ENCODE results near the gene SYT1.

Gene SYT1

DNA sequence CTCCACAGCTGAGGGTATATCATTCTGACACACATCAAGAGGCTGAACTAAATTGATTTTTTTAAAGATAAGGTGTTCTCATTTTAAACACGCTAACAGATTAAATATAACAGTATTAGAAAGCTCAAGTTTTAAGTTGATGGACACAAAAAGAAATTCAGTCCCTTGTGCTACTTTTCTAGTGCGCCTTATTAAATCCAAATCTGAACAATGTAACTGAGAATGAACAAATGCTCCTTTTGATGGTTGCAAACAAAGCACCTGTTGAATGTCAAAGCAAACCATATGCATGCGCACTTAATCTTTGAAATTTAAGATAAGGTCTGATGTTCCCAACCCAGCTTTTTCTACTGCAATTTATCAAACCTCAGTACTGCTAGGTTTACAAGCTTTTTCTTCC lies 424.3 kb downstream of the SYT1 start:
- DNase-seq (ENCODE audit: insufficient read length, low spot score) (no peak), FAIRE-seq (no peak)
- TF ChIP-seq, protein P1, sequence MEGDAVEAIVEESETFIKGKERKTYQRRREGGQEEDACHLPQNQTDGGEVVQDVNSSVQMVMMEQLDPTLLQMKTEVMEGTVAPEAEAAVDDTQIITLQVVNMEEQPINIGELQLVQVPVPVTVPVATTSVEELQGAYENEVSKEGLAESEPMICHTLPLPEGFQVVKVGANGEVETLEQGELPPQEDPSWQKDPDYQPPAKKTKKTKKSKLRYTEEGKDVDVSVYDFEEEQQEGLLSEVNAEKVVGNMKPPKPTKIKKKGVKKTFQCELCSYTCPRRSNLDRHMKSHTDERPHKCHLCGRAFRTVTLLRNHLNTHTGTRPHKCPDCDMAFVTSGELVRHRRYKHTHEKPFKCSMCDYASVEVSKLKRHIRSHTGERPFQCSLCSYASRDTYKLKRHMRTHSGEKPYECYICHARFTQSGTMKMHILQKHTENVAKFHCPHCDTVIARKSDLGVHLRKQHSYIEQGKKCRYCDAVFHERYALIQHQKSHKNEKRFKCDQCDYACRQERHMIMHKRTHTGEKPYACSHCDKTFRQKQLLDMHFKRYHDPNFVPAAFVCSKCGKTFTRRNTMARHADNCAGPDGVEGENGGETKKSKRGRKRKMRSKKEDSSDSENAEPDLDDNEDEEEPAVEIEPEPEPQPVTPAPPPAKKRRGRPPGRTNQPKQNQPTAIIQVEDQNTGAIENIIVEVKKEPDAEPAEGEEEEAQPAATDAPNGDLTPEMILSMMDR (IDR thresholded peaks at IDR 0.05; ENCODE audit: insufficient read depth, missing control alignments), result no peak

DNA sequence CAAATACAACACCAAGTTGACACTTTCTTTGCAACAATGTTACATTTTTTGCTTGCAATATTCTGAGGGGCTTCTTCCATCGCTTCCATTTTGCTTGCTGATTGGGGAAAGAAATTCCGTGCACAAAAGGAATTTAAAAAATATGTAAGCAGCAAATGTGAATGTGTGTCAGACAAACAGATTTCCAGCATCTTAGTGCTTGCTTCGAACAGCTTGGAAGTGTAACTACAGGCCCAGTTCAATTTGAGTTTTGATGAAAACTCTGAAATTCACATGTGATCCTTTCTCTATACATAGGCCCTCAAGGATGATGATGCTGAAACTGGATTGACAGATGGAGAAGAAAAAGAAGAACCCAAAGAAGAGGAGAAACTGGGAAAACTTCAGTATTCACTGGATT lies 427.1 kb downstream of the SYT1 start:
- TF ChIP-seq, protein P1 (IDR thresholded peaks at IDR 0.05; ENCODE audit: insufficient read depth, missing control alignments), result no peak
- no peak for DNase-seq (ENCODE audit: insufficient read length, low spot score)
- FAIRE-seq, result peak; percentile 29

DNA sequence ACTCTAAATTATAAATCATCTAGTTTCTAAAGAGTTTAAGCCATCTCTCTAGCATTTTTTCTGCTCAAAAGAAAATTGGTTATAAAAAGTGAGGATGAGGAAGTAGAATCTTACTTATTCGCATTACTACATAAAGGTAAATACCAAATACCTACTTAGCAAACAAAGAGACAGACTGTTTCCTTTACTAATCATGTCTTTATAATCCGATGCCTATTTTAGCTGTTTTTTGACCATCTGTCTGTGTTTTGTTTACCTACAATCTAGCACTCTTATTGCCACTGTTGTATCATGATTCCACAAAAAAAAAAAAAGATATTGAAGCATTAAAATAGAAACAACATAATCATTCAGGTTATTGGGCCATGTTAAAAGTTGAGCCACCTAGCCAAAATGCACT lies 430.0 kb downstream of the SYT1 start:
- TF ChIP-seq, protein P1 (IDR thresholded peaks at IDR 0.05; ENCODE audit: insufficient read depth, missing control alignments), result no peak
- DNase-seq (ENCODE audit: insufficient read length, low spot score) (no peak), FAIRE-seq (peak; percentile 91)

DNA sequence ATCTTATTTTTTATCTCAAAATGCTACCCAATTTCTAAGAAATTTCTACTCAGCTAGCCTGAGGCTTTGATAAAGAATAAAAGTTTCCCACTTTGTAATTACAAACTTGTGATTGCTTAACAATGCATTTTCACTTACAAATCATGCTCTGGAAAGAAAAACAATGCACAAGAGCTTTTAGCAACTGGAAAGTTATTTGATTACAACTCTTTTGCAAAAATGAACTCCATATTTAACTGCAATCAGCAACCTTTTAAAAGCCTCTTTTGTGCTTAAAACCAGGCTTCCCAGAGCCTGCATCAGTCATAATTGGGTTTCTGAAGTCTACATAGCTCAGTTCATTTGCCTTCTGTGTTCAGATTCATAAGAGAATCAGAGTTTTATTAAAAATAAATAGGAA lies 431.0 kb downstream of the SYT1 start:
- FAIRE-seq, result no peak
- TF ChIP-seq, protein P1 (IDR thresholded peaks at IDR 0.05; ENCODE audit: insufficient read depth, missing control alignments), result no peak
- DNase-seq (ENCODE audit: insufficient read length, low spot score), result no peak

DNA sequence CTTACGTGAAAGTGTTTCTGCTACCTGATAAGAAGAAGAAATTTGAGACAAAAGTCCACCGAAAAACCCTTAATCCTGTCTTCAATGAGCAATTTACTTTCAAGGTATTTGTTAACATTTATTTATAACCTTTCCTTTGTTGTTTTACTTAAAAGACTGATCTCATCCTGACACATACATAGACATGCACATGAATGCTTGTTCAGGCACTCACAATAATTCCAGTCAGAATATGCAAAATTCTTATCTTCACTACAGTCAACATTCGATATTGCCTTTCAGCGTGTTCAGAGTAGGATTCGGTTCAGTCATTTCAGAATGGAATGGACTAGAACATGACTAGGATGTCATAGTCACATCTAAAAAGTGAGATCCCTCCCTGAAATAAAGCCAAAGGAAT lies 431.6 kb downstream of the SYT1 start:
- DNase-seq (ENCODE audit: insufficient read length, low spot score) (no peak), FAIRE-seq (peak; percentile 55)
- TF ChIP-seq, protein P1 (IDR thresholded peaks at IDR 0.05; ENCODE audit: insufficient read depth, missing control alignments), result no peak

DNA sequence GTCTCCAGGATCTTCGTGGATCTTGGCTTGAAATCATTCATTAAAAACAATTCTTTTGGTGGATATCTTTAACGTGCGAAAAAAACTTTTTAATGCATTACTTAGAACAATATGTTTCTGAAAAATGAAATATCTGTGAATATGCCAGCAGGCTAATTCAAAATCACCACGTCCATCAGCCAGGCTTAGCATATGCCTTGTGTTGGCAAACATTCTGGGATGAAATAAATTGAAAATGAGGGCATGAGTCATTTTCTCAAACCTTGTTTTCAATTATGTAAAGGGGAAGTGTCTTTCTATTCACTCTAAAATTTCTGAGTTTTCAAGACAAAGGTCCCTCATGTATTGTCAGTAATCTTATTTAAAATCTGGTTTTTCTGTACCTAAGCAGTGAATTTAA lies 432.3 kb downstream of the SYT1 start:
- peak; percentile 79 for FAIRE-seq
- DNase-seq (ENCODE audit: insufficient read length, low spot score), result no peak
- TF ChIP-seq, protein P1 (IDR thresholded peaks at IDR 0.05; ENCODE audit: insufficient read depth, missing control alignments), result no peak

DNA sequence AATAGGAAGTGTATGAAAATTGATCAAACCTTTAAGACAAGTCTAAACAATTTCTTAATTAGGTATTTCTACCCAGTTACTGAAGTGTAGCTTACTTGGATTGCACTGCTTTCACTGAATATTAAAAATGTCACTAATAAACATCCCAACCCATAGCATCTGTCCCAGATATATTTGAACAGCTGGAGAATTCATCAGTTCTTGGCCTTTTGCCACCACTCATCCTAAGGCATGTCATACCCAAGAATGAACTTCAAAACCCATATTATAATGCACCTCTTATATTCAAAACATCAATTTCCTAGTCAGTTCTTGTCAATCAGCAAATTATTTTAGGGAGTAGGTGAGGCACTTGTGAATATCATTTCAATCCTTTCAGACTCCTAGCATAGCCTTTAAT lies 433.9 kb downstream of the SYT1 start:
- TF ChIP-seq, protein P1 (IDR thresholded peaks at IDR 0.05; ENCODE audit: insufficient read depth, missing control alignments), result no peak
- FAIRE-seq (no peak), DNase-seq (ENCODE audit: insufficient read length, low spot score) (no peak)

Measured in D721Med (cell line).